Esophagus muscularis mucosa (tissue), 4 donors: ENCODE data around the gene YPEL1. TPM values are rescaled to one million over a fixed set of nuclear protein-coding genes. Genes with fewer than 3 reads are reported as not detected.
A peak's percentile ranks its signal among the peaks of the same experiment; 100 is the strongest.

Source experiments
- DNase-seq: peaks from one replicate; pipeline ENCODE4 v3.0.0-alpha.2; 2017; ENCODE audit errors: extremely low spot score
- H3K27ac ChIP-seq, 4 donors: fragments of 200-600 bp; sonication (generic); replicated peaks in 1 of 4; 1 replicate in 3 of 4; 2 replicates in 1 of 4; pipeline ENCODE4 v1.5.1; 2016 to 2019; ENCODE audit warnings: mild to moderate bottlenecking in 1 of 4
- H3K27me3 ChIP-seq, 4 donors: fragments of 200-600 bp; sonication (generic); one replicate each; pipeline versions ENCODE4 v1.5.1 to v1.6.0; 2016 to 2019
- H3K36me3 ChIP-seq, 4 donors: fragments of 200-600 bp; sonication (generic); one replicate each; pipeline ENCODE4 v1.5.1; 2016 to 2019
- H3K4me1 ChIP-seq, 4 donors: fragments of 200-600 bp; sonication (generic); one replicate each; pipeline ENCODE4 v1.5.1; 2016 to 2019
- H3K4me3 ChIP-seq, 4 donors: fragments of 200-600 bp; sonication (generic); 1 replicate in 2 of 4; 2 replicates in 2 of 4; pipeline ENCODE4 v1.5.1; 2016 to 2019; ENCODE audit warnings: mild to moderate bottlenecking in 4 of 4, moderate library complexity in 1 of 4
- H3K9me3 ChIP-seq, 4 donors: fragments of 200-600 bp; sonication (generic); 1 replicate in 3 of 4; 2 replicates in 1 of 4; pipeline ENCODE4 v1.5.1; 2016 to 2019
- EP300 ChIP-seq: sonication (generic); formaldehyde crosslinking; IDR thresholded peaks from one replicate; pipeline ENCODE4 v1.6.1; 2017; ENCODE audit warnings: antibody characterized with exemption
- POLR2A ChIP-seq: fragments of 450-650 bp; IDR thresholded peaks from one replicate; pipeline ENCODE4 v1.6.1; 2017; ENCODE audit warnings: antibody characterized with exemption, moderate library complexity, mild to moderate bottlenecking, low read depth
- POLR2AphosphoS5 ChIP-seq, 2 donors: sonication (generic); formaldehyde crosslinking; IDR thresholded peaks; one replicate each; pipeline ENCODE4 v1.6.1; 2017; ENCODE audit warnings: antibody characterized with exemption in 2 of 2
- WGBS: methylation state at CpG from one replicate; pipeline ENCODE4 v1.1.5; 2018; 5-methylcytosine and 5-hydroxymethylcytosine counted together
- intact Hi-C: fragments of 100-400 bp; cut with DNase I; formaldehyde crosslinking; loops from one replicate; pipeline ENCODE4 v1.15.1; 2023
- total RNA-seq, 4 donors: library from RNA; depleted of rRNA; stranded (reverse); fragments of >200 nt; gene quantifications; one replicate each; pipeline versions ENCODE4 v1.1.0 to v1.2.1, GENCODE V29; 2016
- TF ChIP-seq, protein P1 (sequence below), 3 experiments: fragments of 200-600 bp in 2 of 3; fragments of 450-650 bp in 1 of 3; sonication (generic) in 2 of 3; IDR thresholded peaks; one replicate each; pipeline ENCODE4 v1.5.1; 2017 to 2019; ENCODE audit warnings: antibody characterized with exemption in 3 of 3, mild to moderate bottlenecking in 2 of 3, moderate library complexity in 1 of 3

Gene YPEL1
- total RNA-seq, 4 donors from 2014 or later: 12.0 to 30.7 (median 16.5) TPM

DNA sequence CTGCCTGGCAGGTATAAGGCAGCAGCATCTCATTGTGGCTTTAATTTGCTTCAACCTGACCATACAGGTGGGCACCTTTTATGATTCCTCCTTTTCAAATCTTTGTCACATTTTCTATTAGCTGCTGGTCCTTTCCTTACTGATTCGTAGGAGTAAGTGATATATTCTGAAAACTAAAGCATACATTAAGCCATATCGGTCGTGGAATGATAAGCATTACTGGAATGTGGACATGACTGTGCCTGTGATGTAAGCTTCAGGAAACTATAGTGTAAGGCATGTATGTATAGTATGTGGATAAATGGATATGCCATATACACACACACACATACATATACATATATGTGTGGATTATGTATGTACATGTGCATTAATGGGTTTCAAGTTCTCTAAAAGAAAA lies 20.8 kb downstream of the YPEL1 start:
- TF ChIP-seq EP300: no peak
- no peak for TF ChIP-seq POLR2A
- TF ChIP-seq, protein P1, sequence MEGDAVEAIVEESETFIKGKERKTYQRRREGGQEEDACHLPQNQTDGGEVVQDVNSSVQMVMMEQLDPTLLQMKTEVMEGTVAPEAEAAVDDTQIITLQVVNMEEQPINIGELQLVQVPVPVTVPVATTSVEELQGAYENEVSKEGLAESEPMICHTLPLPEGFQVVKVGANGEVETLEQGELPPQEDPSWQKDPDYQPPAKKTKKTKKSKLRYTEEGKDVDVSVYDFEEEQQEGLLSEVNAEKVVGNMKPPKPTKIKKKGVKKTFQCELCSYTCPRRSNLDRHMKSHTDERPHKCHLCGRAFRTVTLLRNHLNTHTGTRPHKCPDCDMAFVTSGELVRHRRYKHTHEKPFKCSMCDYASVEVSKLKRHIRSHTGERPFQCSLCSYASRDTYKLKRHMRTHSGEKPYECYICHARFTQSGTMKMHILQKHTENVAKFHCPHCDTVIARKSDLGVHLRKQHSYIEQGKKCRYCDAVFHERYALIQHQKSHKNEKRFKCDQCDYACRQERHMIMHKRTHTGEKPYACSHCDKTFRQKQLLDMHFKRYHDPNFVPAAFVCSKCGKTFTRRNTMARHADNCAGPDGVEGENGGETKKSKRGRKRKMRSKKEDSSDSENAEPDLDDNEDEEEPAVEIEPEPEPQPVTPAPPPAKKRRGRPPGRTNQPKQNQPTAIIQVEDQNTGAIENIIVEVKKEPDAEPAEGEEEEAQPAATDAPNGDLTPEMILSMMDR (IDR thresholded peaks at IDR 0.05): no peak
- no peak for TF ChIP-seq POLR2AphosphoS5 (IDR thresholded peaks at IDR 0.05)
- WGBS: 81% methylated on average over 3 of the region's 3 CpGs
- intact Hi-C loops: loop anchor here (5.0 kb wide), 1 partner anchor 223 kb away; no protein-coding TSS in a partner anchor
- Histone ChIP-seq H3K4me1 (peaks cover 3 to 14% (median 10%) of the 10 kb centered on the region in 4 donors), H3K4me3 (no peak overlapping the region), H3K27ac (no peak overlapping the region), H3K9me3 (no peaks in the 10 kb centered on the region), H3K27me3 (no peaks in the 10 kb centered on the region), H3K36me3 (peaks cover 0 to 6% (median 0%) of the 10 kb centered on the region in 4 donors)
- DNase-seq: no peak

DNA sequence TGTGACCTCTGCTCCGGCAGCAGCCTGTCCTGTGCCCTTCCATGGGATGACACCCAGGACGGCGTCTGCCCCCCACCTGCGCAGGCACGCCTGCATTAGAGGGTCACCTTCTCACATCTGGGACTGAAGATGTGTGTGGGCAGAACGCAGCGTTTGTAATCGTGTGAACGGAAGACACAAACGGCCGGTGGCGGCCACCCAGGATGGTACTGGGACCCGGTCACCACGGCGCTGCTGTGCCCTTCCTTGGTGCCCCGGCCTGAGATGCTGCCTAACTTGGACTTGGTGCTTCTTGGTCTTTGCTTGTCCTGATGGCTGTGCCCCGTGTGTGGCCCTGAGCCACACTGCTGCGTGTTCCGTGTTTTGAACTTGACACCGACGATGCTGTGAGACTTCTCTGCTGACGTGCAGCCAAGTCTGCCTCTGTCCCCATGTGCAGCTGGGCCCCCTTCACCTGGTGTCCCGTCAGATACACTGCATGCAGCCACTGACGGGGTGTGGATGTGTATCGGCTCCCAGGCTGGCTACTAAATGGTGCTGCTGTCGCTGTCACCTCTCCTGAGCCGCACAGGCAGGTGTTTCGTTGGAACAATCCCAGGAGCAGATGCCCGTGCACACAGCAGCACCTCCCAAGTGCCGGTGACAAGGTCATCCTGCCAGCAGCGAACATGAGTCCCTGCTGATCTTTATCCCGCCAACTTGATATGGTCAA lies 21.4 kb downstream of the YPEL1 start:
- H3K4me3 ChIP-seq: no peak overlapping the region
- intact Hi-C loops: loop anchor here (5.0 kb wide), 1 partner anchor 223 kb away; no protein-coding TSS in a partner anchor
- H3K9me3 ChIP-seq: no peaks in the 10 kb centered on the region
- 90% methylated on average over 16 of the region's 32 CpGs for whole genome bisulfite sequencing
- TF ChIP-seq POLR2A: no peak
- H3K27ac ChIP-seq: no peak overlapping the region
- H3K36me3 ChIP-seq: peaks cover 0 to 11% (median 0%) of the 10 kb centered on the region in 4 donors
- peaks cover 3 to 14% (median 10%) of the 10 kb centered on the region in 4 donors for H3K4me1 ChIP-seq
- DNase-seq: no peak
- no peaks in the 10 kb centered on the region for H3K27me3 ChIP-seq

DNA sequence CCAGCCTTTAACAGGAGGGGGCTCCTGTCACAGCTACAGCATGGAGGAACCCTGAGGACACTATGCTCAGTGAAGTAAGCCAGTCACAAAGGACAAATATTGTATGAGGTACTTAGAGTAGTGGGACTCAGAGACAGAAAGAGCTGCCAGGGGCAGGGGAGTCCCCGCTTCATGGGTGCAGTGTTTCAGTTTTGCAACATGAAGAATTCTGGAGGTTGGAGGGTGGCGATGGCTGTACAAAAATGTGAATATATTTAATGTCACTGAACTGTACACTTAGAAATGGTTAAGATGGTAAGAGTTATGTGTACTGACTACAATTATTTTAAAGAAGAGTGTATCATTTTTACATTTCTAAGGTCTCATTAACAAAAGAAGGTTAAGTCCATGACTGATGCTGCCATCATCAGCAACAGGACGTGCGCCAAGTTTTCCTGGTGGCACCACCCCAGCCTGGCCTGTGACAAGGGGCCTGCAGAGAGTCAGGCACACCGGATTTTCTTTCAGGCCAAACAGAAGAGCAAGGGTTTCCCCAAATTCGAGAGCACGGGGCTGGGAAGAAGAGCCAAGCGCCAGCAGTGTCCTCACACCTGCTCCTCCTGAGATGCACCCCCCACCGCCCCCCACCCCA lies 22.1 kb downstream of the YPEL1 start:
- intact Hi-C loops: loop anchor here (2.0 to 5.0 kb wide), 2 partner anchors 224 to 239 kb away; partner anchors contain the start of gene PPM1F
- 68% methylated on average over 8 of the region's 9 CpGs for WGBS
- Histone ChIP-seq H3K4me1 (peaks cover 3 to 14% (median 10%) of the 10 kb centered on the region in 4 donors), H3K4me3 (peak overlapping the region in 2 of 4 donors; percentile 22 to 29), H3K36me3 (peaks cover 0 to 18% (median 0%) of the 10 kb centered on the region in 4 donors), H3K9me3 (no peaks in the 10 kb centered on the region), H3K27me3 (no peaks in the 10 kb centered on the region), H3K27ac (peak overlapping the region in 1 of 4 donors; percentile 27)
- no peak for TF ChIP-seq POLR2AphosphoS5 (IDR thresholded peaks at IDR 0.05)
- no peak for DNase-seq

DNA sequence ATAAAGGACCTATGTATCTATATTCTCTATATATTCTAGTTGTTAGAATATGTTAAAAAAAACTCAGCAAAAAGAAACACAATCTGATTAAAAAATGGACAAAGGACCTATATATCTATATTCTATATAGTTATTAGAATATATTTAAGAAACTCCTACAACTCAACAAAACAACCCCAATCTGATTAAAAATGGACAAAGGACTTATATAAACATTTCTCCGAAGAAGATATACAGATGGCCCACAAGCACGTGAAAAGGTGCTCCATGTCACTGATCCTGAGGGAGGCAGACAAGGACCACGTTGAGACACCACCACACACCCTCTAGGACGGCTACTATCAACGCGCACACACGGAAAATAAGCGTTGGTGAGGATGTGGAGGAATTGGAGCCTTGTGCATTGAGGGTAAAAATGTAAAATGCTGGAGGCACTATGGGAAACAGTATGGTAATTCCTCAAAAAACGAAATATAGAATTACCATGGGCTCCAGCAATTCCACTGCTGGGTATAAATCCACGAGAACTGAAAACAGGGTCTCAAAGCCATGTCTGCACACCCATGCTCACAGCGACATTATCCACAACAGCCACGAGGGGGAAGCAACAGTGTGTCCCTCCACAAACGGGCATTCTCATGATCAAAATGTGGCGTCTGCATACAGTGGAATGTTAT lies 22.7 kb downstream of the YPEL1 start:
- TF ChIP-seq EP300: no peak
- no peak for TF ChIP-seq POLR2A
- TF ChIP-seq POLR2AphosphoS5 (IDR thresholded peaks at IDR 0.05): peak; percentile 29 to 44
- TF ChIP-seq, protein P1 (IDR thresholded peaks at IDR 0.05): peak; percentile 77 to 84 (median 80)
- H3K9me3 ChIP-seq: no peaks in the 10 kb centered on the region
- H3K27me3 ChIP-seq: no peaks in the 10 kb centered on the region
- intact Hi-C loops: loop anchor here (2.0 to 5.0 kb wide), 2 partner anchors 224 to 240 kb away; partner anchors contain the start of gene PPM1F
- no peak for DNase-seq
- H3K4me1 ChIP-seq: peaks cover 7 to 18% (median 11%) of the 10 kb centered on the region in 4 donors
- peaks cover 0 to 18% (median 0%) of the 10 kb centered on the region in 4 donors for H3K36me3 ChIP-seq
- peak overlapping the region; percentile 4 to 29 (median 18) for H3K4me3 ChIP-seq
- WGBS: 4% methylated on average over 14 of the region's 14 CpGs
- H3K27ac ChIP-seq: peak overlapping the region in 1 of 4 donors; percentile 27

DNA sequence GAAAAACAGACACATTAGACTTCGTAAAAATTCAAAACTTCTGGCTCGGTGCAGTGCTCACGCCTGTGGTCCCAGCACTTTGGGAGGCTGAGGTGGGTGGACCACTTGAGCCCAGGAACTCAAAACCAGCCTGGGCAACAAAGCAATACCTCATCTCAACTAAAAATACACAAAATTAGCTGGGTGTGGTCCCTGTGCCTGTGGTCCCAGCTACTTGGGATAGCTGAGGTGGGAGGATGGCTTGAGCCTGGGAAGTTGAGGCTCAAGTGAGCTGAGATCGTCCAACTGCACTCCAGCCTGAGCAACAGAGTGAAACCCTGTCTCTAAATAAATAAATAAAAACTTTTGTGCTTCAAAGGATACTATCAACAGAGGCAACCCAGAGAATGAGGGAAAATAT lies 23.7 kb downstream of the YPEL1 start:
- intact Hi-C loops: loop anchor here (2.0 to 5.0 kb wide), 2 partner anchors 225 to 241 kb away; partner anchors contain the start of gene PPM1F
- 93% methylated on average over 4 of the region's 4 CpGs for WGBS
- no peaks in the 10 kb centered on the region for H3K27me3 ChIP-seq
- no peak overlapping the region for H3K27ac ChIP-seq
- no peak for TF ChIP-seq POLR2A
- TF ChIP-seq EP300: no peak
- TF ChIP-seq, protein P1 (IDR thresholded peaks at IDR 0.05): no peak
- TF ChIP-seq POLR2AphosphoS5 (IDR thresholded peaks at IDR 0.05): no peak
- no peaks in the 10 kb centered on the region for H3K9me3 ChIP-seq
- DNase-seq: no peak
- peaks cover 0 to 18% (median 0%) of the 10 kb centered on the region in 4 donors for H3K36me3 ChIP-seq
- peaks cover 10 to 21% (median 12%) of the 10 kb centered on the region in 4 donors for H3K4me1 ChIP-seq
- no peak overlapping the region for H3K4me3 ChIP-seq
